K562 (cell line): ENCODE results near the gene GRB10.

ENCODE experiments used
- EHMT2 ChIP-seq: fragments of 450-650 bp; IDR thresholded peaks from 2 replicates; pipeline ENCODE4 v1.6.1; 2018; ENCODE audit warnings: antibody characterized with exemption
- ZNF696 ChIP-seq: fragments of 250-450 bp; sonication (Bioruptor Pico); conservative IDR thresholded peaks from 2 replicates; pipeline ENCODE4 v1.4.0; 2020; ENCODE audit warnings: mild to moderate bottlenecking, moderate library complexity
- ZNF699 ChIP-seq: fragments of 250-450 bp; sonication (Bioruptor Pico); IDR thresholded peaks from 2 replicates; pipeline ENCODE4 v1.8.0; 2021; ENCODE audit warnings: mild to moderate bottlenecking, moderate library complexity; ENCODE audit not compliant: insufficient replicate concordance
- TF ChIP-seq, protein P1 (sequence below), 3 experiments: IDR thresholded peaks in 2 of 3; conservative IDR thresholded peaks in 1 of 3; 2 replicates each; pipeline ENCODE4 v1.5.1; 2011 to 2012; ENCODE audit warnings: low read length in 3 of 3, mild to moderate bottlenecking in 3 of 3, control low read depth in 2 of 3, improper control_type of control experiment in 1 of 3, inconsistent platforms in 1 of 3, low read depth in 1 of 3, mixed read lengths in 1 of 3, moderate library complexity in 1 of 3; ENCODE audit not compliant: insufficient read depth in 2 of 3

DNA sequence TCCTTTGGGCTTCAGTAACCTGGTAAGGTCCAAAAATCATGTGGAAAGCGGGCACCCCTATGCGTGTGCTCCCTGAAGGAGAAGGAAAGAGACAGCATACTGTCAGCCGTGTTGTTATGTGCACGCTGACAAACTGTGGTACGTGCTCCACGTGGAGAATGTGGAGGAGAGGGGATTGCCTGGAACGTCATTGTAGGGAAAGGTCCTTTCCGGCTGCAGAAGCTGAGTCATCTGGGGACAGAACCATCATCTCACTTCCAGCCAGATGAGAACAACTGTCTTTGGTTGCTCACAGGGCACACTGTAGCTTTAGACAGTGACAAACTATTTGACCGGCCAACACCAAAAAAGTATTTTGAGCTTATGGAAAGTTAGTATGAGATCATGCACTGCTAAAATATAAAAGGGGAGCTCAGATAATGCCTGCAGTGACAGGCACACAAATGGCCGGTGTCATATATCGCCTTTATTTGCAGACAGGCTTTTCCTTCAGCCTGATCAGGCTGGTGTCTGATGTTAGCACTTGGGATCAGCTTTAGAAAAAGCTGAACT is 38.8 kb upstream of the GRB10 start:
- TF ChIP-seq ZNF696 (CRISPR knock-in tag) = no peak
- TF ChIP-seq, protein P1, sequence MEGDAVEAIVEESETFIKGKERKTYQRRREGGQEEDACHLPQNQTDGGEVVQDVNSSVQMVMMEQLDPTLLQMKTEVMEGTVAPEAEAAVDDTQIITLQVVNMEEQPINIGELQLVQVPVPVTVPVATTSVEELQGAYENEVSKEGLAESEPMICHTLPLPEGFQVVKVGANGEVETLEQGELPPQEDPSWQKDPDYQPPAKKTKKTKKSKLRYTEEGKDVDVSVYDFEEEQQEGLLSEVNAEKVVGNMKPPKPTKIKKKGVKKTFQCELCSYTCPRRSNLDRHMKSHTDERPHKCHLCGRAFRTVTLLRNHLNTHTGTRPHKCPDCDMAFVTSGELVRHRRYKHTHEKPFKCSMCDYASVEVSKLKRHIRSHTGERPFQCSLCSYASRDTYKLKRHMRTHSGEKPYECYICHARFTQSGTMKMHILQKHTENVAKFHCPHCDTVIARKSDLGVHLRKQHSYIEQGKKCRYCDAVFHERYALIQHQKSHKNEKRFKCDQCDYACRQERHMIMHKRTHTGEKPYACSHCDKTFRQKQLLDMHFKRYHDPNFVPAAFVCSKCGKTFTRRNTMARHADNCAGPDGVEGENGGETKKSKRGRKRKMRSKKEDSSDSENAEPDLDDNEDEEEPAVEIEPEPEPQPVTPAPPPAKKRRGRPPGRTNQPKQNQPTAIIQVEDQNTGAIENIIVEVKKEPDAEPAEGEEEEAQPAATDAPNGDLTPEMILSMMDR (IDR thresholded peaks at IDR 0.05 in 2 of 3, conservative IDR thresholded peaks at IDR 0.05 in 1 of 3; ENCODE audit: insufficient read depth in 2 of 3, low read depth in 1 of 3, low read length in 3 of 3) = no peak
- TF ChIP-seq EHMT2 = no peak
- no peak for TF ChIP-seq ZNF699 (CRISPR knock-in tag)
